AG09309 (cell line): ENCODE data around the gene TNFRSF19.

Experiments used
- DNase-seq: peaks from one replicate; pipeline ENCODE4 v3.0.0-alpha.2; 2010; ENCODE audit warnings: low read depth
- H3K4me3 ChIP-seq: 2 replicates; pipeline ENCODE4 v1.5.1; 2011; ENCODE audit warnings: mild to moderate bottlenecking, low read depth, low read length, moderate library complexity; ENCODE audit not compliant: control insufficient read depth
- CTCF ChIP-seq: IDR thresholded peaks from 2 replicates; pipeline ENCODE4 v1.5.1; 2011; ENCODE audit warnings: mild to moderate bottlenecking, low read depth, low read length, inconsistent platforms; ENCODE audit not compliant: insufficient read depth, control insufficient read depth; ENCODE audit errors: missing control alignments

Gene TNFRSF19

GRCh38 chr13:23723471-23723870, 153.3 kb downstream of the TNFRSF19 start:
- peak; percentile 54 for DNase-seq
- no peak overlapping the region for H3K4me3 ChIP-seq
- TF ChIP-seq CTCF = no peak

GRCh38 chr13:23724196-23724970, 154.2 kb downstream of the TNFRSF19 start:
- H3K4me3 ChIP-seq = no peak overlapping the region
- DNase-seq = no peak
- TF ChIP-seq CTCF = no peak
